ENCODE measurements around the gene SMIM14. TPM values are rescaled to one million over a fixed set of nuclear protein-coding genes. Genes with fewer than 3 reads are reported as not detected.
"Not testable (repeated sequence)": the region's sequence is repeated elsewhere in the genome, so short reads cannot be mapped to it uniquely, and the experiment has no call there.

Gene SMIM14
- total and polyA plus RNA-seq, 2 donors = 36.4 to 45.2 TPM

DNA sequence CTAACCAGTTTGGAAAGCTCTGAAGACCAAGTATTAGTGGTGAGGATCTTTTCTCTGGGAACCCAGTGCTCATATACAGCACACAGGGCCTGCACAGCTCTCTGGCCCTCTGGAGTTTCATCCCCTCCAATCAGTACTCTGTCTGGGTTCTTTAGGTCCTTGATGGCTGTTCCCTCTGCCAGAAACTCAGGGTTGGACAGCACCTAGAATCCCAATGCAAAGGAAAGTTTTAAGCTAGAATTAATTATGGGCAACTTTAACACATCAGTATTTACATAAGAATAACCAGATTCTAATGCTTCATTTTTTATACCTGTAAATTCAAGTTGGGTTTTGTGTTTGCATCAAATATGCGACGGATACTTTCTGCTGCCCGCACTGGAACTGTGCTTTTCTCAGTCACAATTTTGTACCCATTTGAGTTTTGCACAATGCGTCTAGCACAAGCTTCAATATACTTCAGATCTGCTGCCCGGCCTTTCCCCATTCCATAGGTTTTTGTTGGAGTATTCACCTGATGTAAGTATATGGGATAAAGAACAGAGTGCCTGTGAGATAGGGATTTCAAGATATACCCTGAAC lies 128.2 kb downstream of the SMIM14 start:
- H3K36me3 ChIP-seq (ENCODE audit: insufficient read depth) = peaks cover 4% of the 10 kb centered on the region
- no peak for DNase-seq (ENCODE audit: extremely low spot score)
- H3K4me3 ChIP-seq (ENCODE audit: low read depth, low read length) = no peak overlapping the region
- 98% methylated on average over 5 of the region's 5 CpGs for WGBS
- H3K4me1 ChIP-seq (ENCODE audit: insufficient read depth) = no peaks in the 10 kb centered on the region
- H3K27ac ChIP-seq (ENCODE audit: low read depth) = no peak overlapping the region

DNA sequence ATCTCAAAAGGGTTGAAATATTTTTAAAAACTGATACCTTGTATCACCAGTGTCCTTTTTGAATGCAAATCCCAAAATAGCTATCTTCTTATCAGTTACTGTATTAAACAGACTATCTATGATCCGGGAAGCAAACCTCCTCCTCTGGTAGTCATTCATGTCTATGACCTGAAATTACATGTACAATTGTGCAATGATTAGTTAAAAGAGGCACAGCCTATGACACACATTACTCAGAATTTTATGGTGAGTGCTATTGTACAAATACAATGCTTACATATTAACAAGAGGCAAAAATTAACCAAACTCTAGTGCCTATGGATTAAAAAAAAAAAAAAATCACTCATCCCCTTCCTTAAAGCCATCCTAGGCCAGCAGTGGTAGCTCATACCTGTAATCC lies 133.1 kb downstream of the SMIM14 start:
- Histone ChIP-seq H3K27ac (ENCODE audit: low read depth) (no peak overlapping the region), H3K36me3 (ENCODE audit: insufficient read depth) (peaks cover 11% of the 10 kb centered on the region), H3K4me1 (ENCODE audit: insufficient read depth) (no peaks in the 10 kb centered on the region), H3K4me3 (ENCODE audit: low read depth, low read length) (no peak overlapping the region)
- 70% methylated on average over 1 of the region's 1 CpG for WGBS
- DNase-seq (ENCODE audit: extremely low spot score) = no peak

GRCh38 chr4:39504538-39504937 lies 134.1 kb downstream of the SMIM14 start:
- Histone ChIP-seq H3K4me3 (ENCODE audit: low read depth, low read length) (no peak overlapping the region), H3K36me3 (ENCODE audit: insufficient read depth) (peaks cover 12% of the 10 kb centered on the region), H3K4me1 (ENCODE audit: insufficient read depth) (no peaks in the 10 kb centered on the region), H3K27ac (ENCODE audit: low read depth) (no peak overlapping the region)
- WGBS = 95% methylated on average over 2 of the region's 2 CpGs
- no peak for DNase-seq (ENCODE audit: extremely low spot score)

- H3K27ac ChIP-seq (ENCODE audit: low read depth); DNase-seq (ENCODE audit: extremely low spot score); H3K4me3 ChIP-seq (ENCODE audit: low read depth, low read length); H3K4me1 ChIP-seq (ENCODE audit: insufficient read depth): not testable (repeated sequence)
- peaks cover 12% of the 10 kb centered on the region for H3K36me3 ChIP-seq (ENCODE audit: insufficient read depth)
- WGBS = 90% methylated on average over 4 of the region's 4 CpGs
These were observed 136.0 kb downstream of the SMIM14 start for GRCh38 chr4:39502664-39503035.

GRCh38 chr4:39502019-39502663 lies 136.5 kb downstream of the SMIM14 start:
- Histone ChIP-seq H3K27ac (ENCODE audit: low read depth) (no peak overlapping the region), H3K4me1 (ENCODE audit: insufficient read depth) (no peaks in the 10 kb centered on the region), H3K36me3 (ENCODE audit: insufficient read depth) (peaks cover 10% of the 10 kb centered on the region), H3K4me3 (ENCODE audit: low read depth, low read length) (no peak overlapping the region)
- DNase-seq (ENCODE audit: extremely low spot score) = no peak

- no peak overlapping the region for H3K4me3 ChIP-seq (ENCODE audit: low read depth, low read length)
- H3K27ac ChIP-seq (ENCODE audit: low read depth) = no peak overlapping the region
- H3K36me3 ChIP-seq (ENCODE audit: insufficient read depth) = peaks cover 4% of the 10 kb centered on the region
- no peak for DNase-seq (ENCODE audit: extremely low spot score)
- no peaks in the 10 kb centered on the region for H3K4me1 ChIP-seq (ENCODE audit: insufficient read depth)
These were observed 140.0 kb downstream of the SMIM14 start for GRCh38 chr4:39498727-39499020.

- Histone ChIP-seq H3K4me1 (ENCODE audit: insufficient read depth) (no peaks in the 10 kb centered on the region), H3K4me3 (ENCODE audit: low read depth, low read length) (no peak overlapping the region), H3K36me3 (ENCODE audit: insufficient read depth) (peaks cover 4% of the 10 kb centered on the region), H3K27ac (ENCODE audit: low read depth) (no peak overlapping the region)
- WGBS = 96% methylated on average over 1 of the region's 1 CpG
- DNase-seq (ENCODE audit: extremely low spot score) = no peak
These were observed 140.5 kb downstream of the SMIM14 start for GRCh38 chr4:39497909-39498726.

Small RNA genes lying within 50 kb of the gene (small RNA-seq; reads per million reads assigned to genes)
- not detected for gene RNU7-11P

Other genes starting within 250 kb of the SMIM14 start
- gene KLB, start 231.9 kb downstream of the SMIM14 start, total RNA-seq = 0.16 TPM
- gene KLB, start 231.9 kb downstream of the SMIM14 start, polyA plus RNA-seq = 0.48 TPM
- 3,585 TPM for gene RPL9, start 179.9 kb downstream of the SMIM14 start, total RNA-seq
- 1,361 TPM for gene RPL9, start 179.9 kb downstream of the SMIM14 start, polyA plus RNA-seq
- 25.4 TPM for gene LIAS, start 179.8 kb downstream of the SMIM14 start, total RNA-seq
- 14.6 TPM for gene LIAS, start 179.8 kb downstream of the SMIM14 start, polyA plus RNA-seq
- 75.3 TPM for gene UGDH, start 111.4 kb downstream of the SMIM14 start, total RNA-seq
- gene UGDH, start 111.4 kb downstream of the SMIM14 start, polyA plus RNA-seq = 23.7 TPM
- gene UBE2K, start 59.3 kb upstream of the SMIM14 start, total RNA-seq = 48.3 TPM
- gene UBE2K, start 59.3 kb upstream of the SMIM14 start, polyA plus RNA-seq = 29.5 TPM

All from urinary bladder (tissue), 4 donors.